ENCODE measurements around the gene CA7. TPM values are rescaled to one million over a fixed set of nuclear protein-coding genes. Genes with fewer than 3 reads are reported as not detected.

The CA7 gene
- total RNA-seq, 4 donors from 2014 or later: not detected

DNA sequence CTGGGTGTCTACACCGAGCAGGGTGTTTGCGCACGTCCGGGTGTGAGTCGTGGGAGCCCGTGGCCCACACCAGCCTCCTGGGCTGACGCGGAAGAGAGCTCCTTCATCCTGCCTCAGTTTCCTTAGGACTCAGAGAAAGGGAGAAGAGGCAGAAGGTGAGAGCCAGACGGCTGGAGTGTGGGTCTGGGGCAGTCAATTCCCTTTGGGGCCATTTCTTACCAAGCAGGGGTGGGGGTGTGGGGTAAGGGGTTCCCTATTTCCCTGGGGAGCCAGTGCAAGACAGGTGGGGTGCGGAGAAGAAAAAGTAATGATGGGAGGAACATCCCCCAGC lies 831 bp downstream of the CA7 start:
- ATAC-seq (ENCODE audit: low FRiP score) (no peak), DNase-seq (ENCODE audit: low spot score) (no peak)
- no peak for TF ChIP-seq CTCF (IDR thresholded peaks at IDR 0.05)

GRCh38 chr16:66845791-66846221 lies 1.6 kb downstream of the CA7 start:
- no peak for ATAC-seq (ENCODE audit: low FRiP score)
- no peak for DNase-seq (ENCODE audit: low spot score)
- no peak for TF ChIP-seq CTCF (IDR thresholded peaks at IDR 0.05)

DNA sequence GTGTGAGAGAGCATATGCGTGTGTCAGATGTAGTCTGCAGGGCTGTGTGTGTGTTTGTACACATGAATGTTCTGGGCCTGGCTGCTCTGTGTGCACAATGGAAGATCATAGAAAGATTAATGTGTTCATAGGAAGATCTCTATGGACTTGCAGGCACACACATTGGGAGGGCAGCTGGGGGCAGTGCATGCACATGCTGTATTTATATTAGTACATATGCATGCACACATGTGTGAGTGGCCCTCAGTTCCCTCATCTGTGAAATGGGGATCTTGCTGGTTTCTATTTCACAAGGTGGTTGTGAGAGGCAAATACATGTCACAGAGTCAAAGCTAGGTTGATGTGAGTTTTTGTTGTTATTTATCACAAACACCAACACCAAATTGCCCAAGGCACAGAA lies 2.1 kb downstream of the CA7 start:
- ATAC-seq (ENCODE audit: low FRiP score) (no peak), DNase-seq (ENCODE audit: low spot score) (no peak)
- no peak for TF ChIP-seq CTCF (IDR thresholded peaks at IDR 0.05)

DNA sequence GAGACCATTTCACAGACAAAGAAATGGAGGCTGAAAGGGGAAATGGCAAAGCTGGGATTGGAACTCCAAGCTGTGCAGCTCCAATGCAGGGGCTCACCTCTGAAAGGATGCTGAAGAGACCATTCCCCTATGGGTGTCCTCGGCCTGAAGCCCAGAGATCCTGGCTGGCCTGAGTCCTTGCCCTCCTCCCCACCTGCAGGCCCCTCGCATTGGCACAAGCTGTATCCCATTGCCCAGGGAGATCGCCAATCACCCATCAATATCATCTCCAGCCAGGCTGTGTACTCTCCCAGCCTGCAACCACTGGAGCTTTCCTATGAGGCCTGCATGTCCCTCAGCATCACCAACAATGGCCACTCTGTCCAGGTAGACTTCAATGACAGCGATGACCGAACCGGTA lies 2.6 kb downstream of the CA7 start:
- no peak for ATAC-seq (ENCODE audit: low FRiP score)
- no peak for DNase-seq (ENCODE audit: low spot score)
- no peak for TF ChIP-seq CTCF (IDR thresholded peaks at IDR 0.05)

DNA sequence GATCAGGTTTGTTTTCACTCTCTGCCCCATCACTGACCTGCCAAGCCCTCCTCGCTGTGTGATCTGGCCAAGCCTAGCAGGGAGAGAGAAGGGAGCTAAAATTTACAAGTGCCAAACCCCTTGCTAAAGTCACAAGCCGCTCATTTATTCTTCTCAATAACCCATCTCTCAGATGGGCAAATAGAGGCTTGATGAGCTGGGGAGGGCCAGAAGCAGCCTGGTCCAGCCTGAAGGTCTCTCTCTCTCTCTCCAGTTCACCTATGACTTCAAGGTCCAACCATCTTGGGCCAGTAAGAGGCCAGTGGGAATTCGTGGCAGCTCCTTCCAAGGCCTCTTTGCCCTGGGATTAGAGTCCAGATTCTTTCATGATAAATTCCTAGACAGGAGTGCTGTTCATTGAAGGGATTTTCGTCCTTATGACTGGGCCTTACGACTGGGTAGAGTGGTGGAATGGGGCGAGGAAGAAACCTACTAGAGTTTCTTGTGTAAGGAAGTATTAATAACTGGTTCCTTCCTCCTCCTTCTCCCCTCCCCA lies 3.4 kb downstream of the CA7 start:
- TF ChIP-seq CTCF (IDR thresholded peaks at IDR 0.05): no peak
- DNase-seq (ENCODE audit: low spot score): no peak
- no peak for ATAC-seq (ENCODE audit: low FRiP score)

GRCh38 chr16:66848172-66848571 lies 4.0 kb downstream of the CA7 start:
- TF ChIP-seq CTCF (IDR thresholded peaks at IDR 0.05): no peak
- ATAC-seq (ENCODE audit: low FRiP score) (no peak), DNase-seq (ENCODE audit: low spot score) (no peak)

DNA sequence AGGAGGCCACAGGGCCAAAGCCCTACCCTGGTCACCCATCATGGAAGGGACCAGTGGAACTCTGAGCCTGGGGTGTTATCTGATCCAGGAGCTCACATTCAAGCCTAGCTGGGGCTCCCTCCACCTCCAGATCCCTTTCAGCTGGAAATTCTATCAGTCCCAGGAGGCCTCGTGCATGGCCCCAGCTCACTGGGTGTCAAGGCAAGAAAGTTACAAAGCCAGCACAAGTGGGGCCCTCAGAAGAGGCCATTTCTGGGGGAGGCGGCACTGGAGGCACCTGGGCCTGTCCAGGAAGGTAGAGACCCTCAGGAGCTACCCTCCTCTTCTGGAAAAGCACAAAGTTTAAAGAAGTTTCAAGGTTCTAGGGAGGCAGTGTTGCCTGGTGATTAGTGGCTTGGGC lies 4.8 kb downstream of the CA7 start:
- DNase-seq (ENCODE audit: low spot score) (no peak), ATAC-seq (ENCODE audit: low FRiP score) (no peak)
- no peak for TF ChIP-seq CTCF (IDR thresholded peaks at IDR 0.05)
